Activated CD8-positive, alpha-beta memory T cell treated with anti-CD3 and anti-CD28 coated beads for 24 hours (primary cell): Measurements from ENCODE around the gene SERTAD3.

Experiments used
- DNase-seq: peaks from one replicate; pipeline ENCODE4 v3.0.0-alpha.2; 2020

SERTAD3 gene

GRCh38 chr19:40407714-40408597 lies 36.2 kb downstream of the SERTAD3 start:
- DNase-seq, result no peak

GRCh38 chr19:40403262-40403984 lies 40.7 kb downstream of the SERTAD3 start:
- peak; percentile 88 for DNase-seq

- no peak for DNase-seq
Measured at GRCh38 chr19:40400559-40400958, 43.6 kb downstream of the SERTAD3 start.

GRCh38 chr19:40398417-40399131 lies 45.6 kb downstream of the SERTAD3 start:
- DNase-seq, result peak; percentile 71

- no peak for DNase-seq
Measured at GRCh38 chr19:40397568-40397906, 46.6 kb downstream of the SERTAD3 start.

GRCh38 chr19:40396886-40397567 lies 47.1 kb downstream of the SERTAD3 start:
- no peak for DNase-seq

GRCh38 chr19:40395956-40396355 lies 48.2 kb downstream of the SERTAD3 start:
- DNase-seq, result no peak

- DNase-seq, result no peak
Measured at GRCh38 chr19:40394816-40395210, 49.3 kb downstream of the SERTAD3 start.

GRCh38 chr19:40393894-40394815 lies 50.0 kb downstream of the SERTAD3 start:
- no peak for DNase-seq

GRCh38 chr19:40392894-40393517 lies 51.1 kb downstream of the SERTAD3 start:
- DNase-seq, result no peak

- no peak for DNase-seq
Measured at GRCh38 chr19:40392123-40392522, 52.0 kb downstream of the SERTAD3 start.
